Activated naive CD4-positive, alpha-beta T cell treated with anti-CD3 and anti-CD28 coated beads, Interleukin-2, amount 50 U/mL, for 16 hours (primary cell): ENCODE results near the gene VAV2.

Source experiments
- DNase-seq: peaks from one replicate; pipeline ENCODE4 v3.0.0-alpha.2; 2020

VAV2 gene

GRCh38 chr9:133888048-133888808, 103.9 kb downstream of the VAV2 start:
- DNase-seq = no peak

GRCh38 chr9:133887540-133888047, 104.5 kb downstream of the VAV2 start:
- DNase-seq = no peak

- DNase-seq = no peak
Measured at GRCh38 chr9:133886563-133887501, 105.3 kb downstream of the VAV2 start.

GRCh38 chr9:133884907-133885744, 107.0 kb downstream of the VAV2 start:
- no peak for DNase-seq

GRCh38 chr9:133882849-133883755, 109.0 kb downstream of the VAV2 start:
- DNase-seq = no peak

GRCh38 chr9:133881671-133882381, 110.3 kb downstream of the VAV2 start:
- DNase-seq = no peak

- DNase-seq = no peak
Measured at GRCh38 chr9:133880851-133881661, 111.1 kb downstream of the VAV2 start.

- no peak for DNase-seq
Measured at GRCh38 chr9:133880136-133880535, 112.0 kb downstream of the VAV2 start.

GRCh38 chr9:133879615-133880014, 112.5 kb downstream of the VAV2 start:
- DNase-seq = no peak

- DNase-seq = no peak
Measured at GRCh38 chr9:133878402-133878801, 113.7 kb downstream of the VAV2 start.

- DNase-seq = no peak
Measured at GRCh38 chr9:133877967-133878366, 114.2 kb downstream of the VAV2 start.

GRCh38 chr9:133877327-133877726, 114.8 kb downstream of the VAV2 start:
- DNase-seq = no peak

- no peak for DNase-seq
Measured at GRCh38 chr9:133876836-133877235, 115.3 kb downstream of the VAV2 start.

GRCh38 chr9:133876144-133876543, 116.0 kb downstream of the VAV2 start:
- DNase-seq = no peak

- no peak for DNase-seq
Measured at GRCh38 chr9:133875131-133875530, 117.0 kb downstream of the VAV2 start.

- DNase-seq = no peak
Measured at GRCh38 chr9:133874659-133875058, 117.5 kb downstream of the VAV2 start.

GRCh38 chr9:133874060-133874657, 118.0 kb downstream of the VAV2 start:
- no peak for DNase-seq

- no peak for DNase-seq
Measured at GRCh38 chr9:133873461-133873891, 118.6 kb downstream of the VAV2 start.

- DNase-seq = no peak
Measured at GRCh38 chr9:133873009-133873408, 119.1 kb downstream of the VAV2 start.
